Endothelial cell of umbilical vein (primary cell): ENCODE data around the gene CSNK2B.

Source experiments
- FOS ChIP-seq: IDR thresholded peaks from 2 replicates; pipeline ENCODE4 v1.6.1; 2011; ENCODE audit warnings: mild to moderate bottlenecking, low read length, moderate library complexity, borderline replicate concordance; ENCODE audit not compliant: insufficient read depth
- POLR2A ChIP-seq: IDR thresholded peaks from 2 replicates; pipeline ENCODE4 v1.6.1; 2012; ENCODE audit warnings: low read depth, mild to moderate bottlenecking, control low read depth, low read length
- POLR2AphosphoS5 ChIP-seq: IDR thresholded peaks from 2 replicates; pipeline ENCODE4 v1.6.1; 2012; ENCODE audit warnings: low read depth, mild to moderate bottlenecking, control low read depth, low read length, moderate library complexity; ENCODE audit not compliant: insufficient read depth
- TF ChIP-seq, protein P1 (sequence below), 2 donors: IDR thresholded peaks; 1 replicate in 1 of 2; 2 replicates in 1 of 2; pipeline ENCODE4 v1.5.1; 2011; ENCODE audit warnings: low read length in 2 of 2, mild to moderate bottlenecking in 2 of 2, moderate library complexity in 2 of 2, control low read depth in 1 of 2, inconsistent platforms in 1 of 2, low read depth in 1 of 2; ENCODE audit not compliant: insufficient read depth in 1 of 2; ENCODE audit errors: extremely low read depth in 1 of 2
- TF ChIP-seq, protein P2 (sequence below): IDR thresholded peaks from 2 replicates; pipeline ENCODE4 v1.6.1; 2011; ENCODE audit not compliant: insufficient read depth, insufficient read length

DNA sequence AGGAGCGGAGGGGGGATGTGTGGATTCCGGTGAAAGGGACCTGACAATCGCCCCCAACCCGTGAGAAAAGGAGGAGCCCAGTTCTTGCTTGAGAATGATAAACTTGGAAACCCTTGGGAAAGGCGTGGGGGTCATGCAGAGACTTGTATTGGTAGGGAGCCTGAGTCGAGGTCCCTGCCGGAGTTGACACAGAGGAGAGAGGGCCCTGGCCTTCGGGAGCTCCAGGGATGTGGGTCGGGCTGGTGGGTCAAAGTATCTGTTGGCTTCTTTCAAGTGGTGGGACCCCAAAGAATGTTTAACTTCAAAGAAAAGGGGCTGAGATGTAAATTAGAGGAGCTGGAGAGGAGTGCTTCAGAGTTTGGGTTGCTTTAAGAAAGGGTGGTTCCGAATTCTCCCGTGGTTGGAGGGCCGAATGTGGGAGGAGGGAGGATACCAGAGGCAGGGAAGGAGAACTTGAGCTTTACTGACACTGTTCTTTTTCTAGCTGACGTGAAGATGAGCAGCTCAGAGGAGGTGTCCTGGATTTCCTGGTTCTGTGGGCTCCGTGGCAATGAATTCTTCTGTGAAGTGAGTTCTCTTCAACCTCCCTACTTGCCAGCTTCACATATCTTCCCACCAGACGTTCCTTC, 571 bp downstream of the CSNK2B start:
- TF ChIP-seq, protein P1, sequence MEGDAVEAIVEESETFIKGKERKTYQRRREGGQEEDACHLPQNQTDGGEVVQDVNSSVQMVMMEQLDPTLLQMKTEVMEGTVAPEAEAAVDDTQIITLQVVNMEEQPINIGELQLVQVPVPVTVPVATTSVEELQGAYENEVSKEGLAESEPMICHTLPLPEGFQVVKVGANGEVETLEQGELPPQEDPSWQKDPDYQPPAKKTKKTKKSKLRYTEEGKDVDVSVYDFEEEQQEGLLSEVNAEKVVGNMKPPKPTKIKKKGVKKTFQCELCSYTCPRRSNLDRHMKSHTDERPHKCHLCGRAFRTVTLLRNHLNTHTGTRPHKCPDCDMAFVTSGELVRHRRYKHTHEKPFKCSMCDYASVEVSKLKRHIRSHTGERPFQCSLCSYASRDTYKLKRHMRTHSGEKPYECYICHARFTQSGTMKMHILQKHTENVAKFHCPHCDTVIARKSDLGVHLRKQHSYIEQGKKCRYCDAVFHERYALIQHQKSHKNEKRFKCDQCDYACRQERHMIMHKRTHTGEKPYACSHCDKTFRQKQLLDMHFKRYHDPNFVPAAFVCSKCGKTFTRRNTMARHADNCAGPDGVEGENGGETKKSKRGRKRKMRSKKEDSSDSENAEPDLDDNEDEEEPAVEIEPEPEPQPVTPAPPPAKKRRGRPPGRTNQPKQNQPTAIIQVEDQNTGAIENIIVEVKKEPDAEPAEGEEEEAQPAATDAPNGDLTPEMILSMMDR (IDR thresholded peaks at IDR 0.05; ENCODE audit: extremely low read depth in 1 of 2, insufficient read depth in 1 of 2, low read depth in 1 of 2, low read length in 2 of 2) = no peak
- TF ChIP-seq, protein P2, sequence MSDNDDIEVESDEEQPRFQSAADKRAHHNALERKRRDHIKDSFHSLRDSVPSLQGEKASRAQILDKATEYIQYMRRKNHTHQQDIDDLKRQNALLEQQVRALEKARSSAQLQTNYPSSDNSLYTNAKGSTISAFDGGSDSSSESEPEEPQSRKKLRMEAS = no peak
- TF ChIP-seq FOS = no peak
- no peak for TF ChIP-seq POLR2AphosphoS5
- TF ChIP-seq POLR2A = no peak
